GM19463 (cell line): ENCODE results near the gene DHX34.

Source experiments
- ATAC-seq: cut with Tn5 transposase; IDR thresholded peaks from one replicate; pipeline ENCODE4 v1.9.1; 2021; ENCODE audit warnings: mild to moderate bottlenecking, moderate library complexity; ENCODE audit not compliant: unreplicated experiment

DHX34 gene

GRCh38 chr19:47415953-47416642, 67.0 kb downstream of the DHX34 start:
- no peak for ATAC-seq

GRCh38 chr19:47416643-47416985, 67.5 kb downstream of the DHX34 start:
- ATAC-seq = no peak

GRCh38 chr19:47417107-47417745, 68.1 kb downstream of the DHX34 start:
- no peak for ATAC-seq

- no peak for ATAC-seq
Measured at GRCh38 chr19:47417746-47418691, 68.9 kb downstream of the DHX34 start.

GRCh38 chr19:47418692-47419029, 69.5 kb downstream of the DHX34 start:
- ATAC-seq = no peak

- ATAC-seq = no peak
Measured at GRCh38 chr19:47419030-47419783, 70.1 kb downstream of the DHX34 start, which contains the start of gene MEIS3. Gene MEIS3 (minus strand): TSS chr19:47419527. CDS start chr19:47419081, 446 bp downstream.

GRCh38 chr19:47419789-47420188, 70.7 kb downstream of the DHX34 start:
- no peak for ATAC-seq

- ATAC-seq = no peak
Measured at GRCh38 chr19:47421244-47421786, 72.2 kb downstream of the DHX34 start.

- ATAC-seq = no peak
Measured at GRCh38 chr19:47421844-47422395, 72.8 kb downstream of the DHX34 start.

- ATAC-seq = no peak
Measured at GRCh38 chr19:47422417-47423163, 73.5 kb downstream of the DHX34 start.

GRCh38 chr19:47423203-47423882, 74.2 kb downstream of the DHX34 start:
- no peak for ATAC-seq

GRCh38 chr19:47427241-47428176, 78.4 kb downstream of the DHX34 start:
- no peak for ATAC-seq

- ATAC-seq = no peak
Measured at GRCh38 chr19:47428177-47428894, 79.2 kb downstream of the DHX34 start.

GRCh38 chr19:47429140-47429793, 80.2 kb downstream of the DHX34 start:
- no peak for ATAC-seq

- ATAC-seq = no peak
Measured at GRCh38 chr19:47430041-47430802, 81.1 kb downstream of the DHX34 start.

- ATAC-seq = no peak
Measured at GRCh38 chr19:47432091-47432490, 83.0 kb downstream of the DHX34 start.
